GM19463 (cell line): ENCODE results near the gene TCERG1L.

ENCODE experiments used
- ATAC-seq: cut with Tn5 transposase; IDR thresholded peaks from one replicate; pipeline ENCODE4 v1.9.1; 2021; ENCODE audit warnings: mild to moderate bottlenecking, moderate library complexity; ENCODE audit not compliant: unreplicated experiment

TCERG1L gene

DNA sequence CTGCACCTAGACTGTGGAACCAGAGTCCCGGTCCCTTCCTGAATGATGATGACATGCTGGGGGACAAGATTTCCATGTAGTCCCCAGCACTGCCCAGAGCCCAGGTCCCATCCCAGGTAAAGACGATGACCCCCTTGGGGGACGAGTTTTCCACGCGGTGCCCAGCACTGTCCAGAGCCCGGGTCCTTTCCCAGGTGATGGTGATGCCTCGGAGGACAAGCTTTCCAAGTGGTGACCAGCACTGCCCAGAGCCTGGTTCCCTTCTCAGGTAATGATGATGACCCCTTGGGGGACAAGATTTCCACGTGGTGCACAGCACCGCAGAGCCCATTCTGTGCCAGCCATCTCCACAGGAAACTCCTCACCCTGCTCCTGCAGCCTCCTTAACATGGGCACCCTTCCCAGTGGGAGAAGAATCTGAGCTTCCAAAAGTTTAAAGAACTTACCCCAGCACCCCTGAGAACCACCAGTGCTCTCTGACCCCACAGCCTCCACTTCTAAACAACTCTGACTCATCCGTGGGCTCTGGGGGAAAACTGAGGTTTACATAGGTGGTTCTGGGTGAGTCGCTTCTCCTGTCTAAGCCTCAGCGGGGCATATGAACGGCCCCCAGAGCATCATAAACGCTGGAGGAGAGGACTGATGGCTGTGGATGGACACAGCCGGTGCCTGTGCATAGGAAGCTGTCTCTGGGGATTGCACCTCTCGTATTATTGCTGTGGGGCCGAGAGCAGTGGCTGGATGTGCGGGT is 233.2 kb downstream of the TCERG1L start:
- ATAC-seq, result no peak

DNA sequence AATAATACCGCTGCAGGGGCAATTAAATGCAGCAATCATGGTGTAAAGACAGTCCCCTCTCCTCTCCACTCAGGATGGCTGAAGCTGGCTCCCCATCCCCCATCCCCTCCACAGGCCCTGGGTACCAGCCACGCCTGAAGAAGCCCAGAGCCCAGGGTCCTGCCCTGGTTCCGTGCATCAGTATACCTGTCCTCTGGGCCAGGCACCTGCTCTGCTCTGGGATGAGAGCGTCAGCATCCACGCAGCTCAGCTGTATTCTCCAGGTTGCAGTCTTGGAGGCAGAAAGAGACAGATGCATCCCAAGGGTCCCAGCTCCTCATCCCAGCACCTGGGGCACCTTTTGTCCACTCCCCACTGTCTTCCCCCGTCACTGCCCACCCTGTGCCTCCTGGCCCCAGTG is 233.8 kb downstream of the TCERG1L start:
- no peak for ATAC-seq

DNA sequence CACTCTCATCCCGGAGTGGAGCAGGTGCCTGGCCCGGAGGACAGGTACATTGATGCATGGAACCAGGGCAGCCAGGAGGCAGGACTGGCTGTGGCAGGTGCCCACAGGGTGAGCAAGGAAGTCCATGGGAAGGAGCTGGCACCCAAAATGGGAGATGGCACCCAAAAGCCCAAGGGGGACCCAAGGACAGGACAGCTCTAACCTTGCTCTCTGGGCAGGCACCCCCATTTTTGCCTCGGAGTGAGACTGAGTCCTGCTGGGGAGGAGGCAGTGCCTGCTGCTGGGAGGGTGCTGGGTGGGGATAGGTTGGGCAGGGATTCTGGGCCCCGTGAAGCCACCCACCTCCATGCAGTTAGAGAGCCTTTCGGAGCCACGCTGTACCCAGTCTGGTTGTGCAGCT is 234.5 kb downstream of the TCERG1L start:
- ATAC-seq, result no peak

DNA sequence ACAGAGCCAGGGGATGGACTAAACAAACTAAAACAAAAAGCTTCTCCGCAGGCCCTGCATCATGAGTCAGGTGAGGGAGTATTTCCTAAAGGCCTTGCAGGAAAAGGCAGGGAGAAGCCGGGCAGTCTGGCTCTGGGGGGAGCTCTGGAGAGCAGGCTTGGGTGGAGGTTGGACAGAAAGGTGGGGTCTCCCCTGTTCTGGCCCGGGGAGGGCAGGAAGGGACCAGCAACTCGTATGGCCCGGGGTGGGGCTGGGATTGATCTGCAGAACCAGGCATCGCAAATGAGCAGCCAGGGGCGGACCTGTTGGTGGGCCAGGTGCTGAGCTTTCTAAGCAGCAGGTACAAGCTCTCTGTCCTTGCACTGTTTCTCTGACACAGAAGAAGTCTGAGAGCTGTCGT is 235.2 kb downstream of the TCERG1L start:
- no peak for ATAC-seq

DNA sequence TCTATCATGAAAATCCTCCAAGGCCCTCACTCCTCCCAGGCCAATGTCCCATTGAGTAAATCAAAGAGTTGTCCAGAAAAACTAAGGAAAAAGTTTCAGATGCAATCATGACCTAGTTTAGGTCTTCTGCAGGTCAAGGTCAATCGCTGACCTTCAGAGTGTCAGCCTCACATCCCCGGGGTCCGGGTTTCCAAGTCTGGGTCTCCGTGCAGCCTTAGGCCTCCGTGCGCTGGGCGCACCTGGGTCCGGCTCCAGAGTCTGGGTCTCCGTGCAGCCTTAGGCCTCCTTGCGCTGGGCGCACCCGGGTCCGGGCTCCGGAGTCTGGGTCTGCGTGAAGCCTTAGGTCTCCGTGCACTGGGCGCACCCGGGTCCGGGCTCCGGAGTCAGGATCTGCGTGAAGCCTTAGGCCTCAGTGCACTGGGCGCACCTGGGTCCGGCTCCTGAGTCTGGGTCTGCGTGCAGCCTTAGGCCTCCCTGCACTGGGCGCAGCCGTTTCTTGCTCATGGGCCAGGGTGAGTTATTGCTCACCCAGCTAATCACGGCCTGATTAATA is 236.2 kb downstream of the TCERG1L start:
- ATAC-seq, result no peak

DNA sequence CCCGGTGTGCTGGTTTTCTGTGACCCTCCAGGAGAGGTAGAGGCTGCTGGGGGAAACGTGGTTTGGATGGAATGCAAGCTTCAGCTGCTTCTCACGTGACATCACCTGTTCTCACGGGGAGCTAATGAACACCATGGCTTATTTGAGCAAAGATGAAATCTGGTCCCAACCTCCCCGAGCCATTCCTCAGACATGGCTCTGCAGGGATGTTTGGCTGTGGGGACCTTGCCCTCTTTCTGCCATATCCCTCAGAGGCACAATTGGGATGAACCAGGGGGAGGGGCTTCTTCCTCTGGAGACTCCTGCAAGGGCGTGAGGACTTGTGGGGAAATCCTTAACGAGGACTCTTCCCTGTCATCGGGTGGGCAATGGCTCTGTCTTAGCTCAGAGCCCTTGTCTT is 236.8 kb downstream of the TCERG1L start:
- ATAC-seq, result no peak

DNA sequence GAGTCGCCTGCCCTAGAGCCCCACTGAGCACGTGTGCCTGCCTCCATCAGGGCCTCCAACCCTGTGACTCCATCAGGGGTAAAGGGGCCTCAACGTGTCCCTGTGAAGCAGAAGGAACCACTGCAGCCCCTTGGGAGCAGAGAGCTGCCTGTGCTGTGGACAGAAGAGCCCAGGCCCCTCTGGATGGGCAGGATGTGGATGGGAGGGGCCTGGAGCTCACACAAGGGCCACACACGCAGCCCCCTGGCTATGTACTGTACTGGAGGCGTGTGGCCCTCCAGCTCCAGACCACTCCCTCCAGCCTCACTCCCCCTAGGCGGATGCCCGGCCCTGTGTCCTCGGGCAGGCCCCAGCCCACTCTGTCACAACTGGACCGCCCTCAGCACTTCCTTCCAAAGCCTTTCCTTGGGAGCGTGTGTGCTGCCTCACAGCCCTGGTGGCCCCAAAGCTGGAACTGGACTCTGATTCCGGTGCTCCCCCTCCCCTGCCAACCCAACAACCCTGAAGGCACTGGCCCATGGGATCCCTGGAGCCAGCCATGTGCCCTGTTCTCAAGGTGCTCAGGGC is 238.0 kb downstream of the TCERG1L start:
- ATAC-seq, result no peak

DNA sequence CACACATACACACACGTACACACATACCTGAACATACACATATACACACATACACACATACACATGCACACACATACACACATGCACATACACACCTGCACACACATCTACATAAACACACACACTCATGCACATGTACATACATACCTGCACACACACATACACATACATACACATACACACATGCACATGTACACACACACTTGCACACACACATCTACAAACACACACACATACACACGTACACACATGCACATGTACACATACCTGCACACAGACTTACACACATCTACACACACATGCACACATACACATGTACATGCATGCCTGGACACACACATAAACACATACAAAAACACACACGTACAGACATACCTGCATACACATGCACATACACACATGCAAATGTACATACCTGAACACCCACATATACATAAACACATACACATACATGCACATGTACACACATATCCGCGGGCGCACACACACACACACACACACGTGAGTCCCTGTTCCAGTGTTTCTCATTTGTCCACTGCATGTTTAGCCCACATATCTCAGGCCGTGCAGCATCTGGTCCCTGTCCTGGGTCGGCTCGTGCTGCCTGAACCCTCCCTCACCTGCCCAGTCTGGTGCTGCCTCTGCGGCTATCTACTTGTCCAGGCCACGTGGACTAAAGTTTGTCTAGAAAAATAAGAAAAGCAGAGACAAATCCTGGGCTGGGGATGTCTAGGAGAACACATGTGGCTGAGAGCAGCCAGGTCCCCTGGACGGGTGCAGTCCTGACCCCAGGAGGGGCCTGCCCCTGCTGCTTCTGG is 238.7 kb downstream of the TCERG1L start:
- ATAC-seq, result no peak

DNA sequence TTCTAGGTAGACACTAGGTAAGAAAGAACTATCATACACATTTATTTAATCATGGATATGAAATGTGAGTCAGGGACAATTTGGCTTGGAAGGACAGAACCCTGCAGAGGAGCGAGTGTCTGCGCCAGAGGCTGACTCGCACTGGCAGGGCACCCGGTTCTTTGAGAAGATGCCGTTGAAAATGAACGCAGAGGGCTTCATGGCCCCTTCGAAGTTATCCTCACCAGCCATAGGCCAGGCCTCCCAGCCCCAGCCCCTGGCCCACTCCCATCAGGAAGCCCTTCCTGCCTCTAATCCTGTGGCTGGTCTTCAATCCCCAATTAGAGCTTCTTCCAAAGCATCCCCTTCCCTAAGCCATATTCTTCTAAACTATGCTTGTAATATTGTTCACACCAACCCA is 239.8 kb downstream of the TCERG1L start:
- ATAC-seq, result no peak

DNA sequence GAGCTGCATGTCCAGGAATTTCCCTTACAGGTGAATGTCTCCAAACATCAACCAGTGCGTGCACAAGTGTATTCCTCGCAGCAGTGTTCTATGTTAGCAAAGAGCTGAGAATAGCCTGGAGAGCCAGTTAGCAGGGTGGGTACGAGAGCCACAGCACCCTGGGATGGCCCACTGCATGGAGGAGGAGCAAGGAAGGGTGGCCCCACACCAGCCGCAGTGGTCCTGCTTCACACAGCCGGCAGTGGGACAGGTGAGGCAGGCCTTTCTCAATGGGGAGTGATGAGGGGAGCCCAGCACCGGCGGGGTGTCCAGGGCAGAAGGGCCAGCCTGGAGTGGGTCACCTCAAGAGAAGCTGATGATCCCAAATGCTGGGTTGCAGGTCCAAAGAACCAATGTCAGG is 240.7 kb downstream of the TCERG1L start:
- ATAC-seq, result no peak

DNA sequence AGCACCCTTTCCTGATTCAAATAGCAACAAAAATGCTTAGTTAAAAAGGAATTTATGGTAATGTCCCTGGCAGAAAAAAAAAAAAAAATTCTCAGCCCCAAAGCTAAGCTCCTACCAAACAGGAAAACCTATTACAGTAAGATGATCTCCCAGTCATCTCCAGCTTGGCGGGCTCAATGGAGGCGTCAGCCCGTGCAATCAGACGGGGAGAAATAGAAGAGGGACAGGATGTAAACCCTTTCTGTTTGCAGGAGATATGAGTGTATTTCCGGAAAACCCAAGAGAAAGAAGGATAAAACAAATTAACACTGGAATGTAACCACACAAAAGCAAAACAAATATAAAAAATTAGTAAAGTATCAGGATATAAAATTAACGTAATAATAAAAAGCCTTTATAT is 242.8 kb downstream of the TCERG1L start:
- no peak for ATAC-seq

DNA sequence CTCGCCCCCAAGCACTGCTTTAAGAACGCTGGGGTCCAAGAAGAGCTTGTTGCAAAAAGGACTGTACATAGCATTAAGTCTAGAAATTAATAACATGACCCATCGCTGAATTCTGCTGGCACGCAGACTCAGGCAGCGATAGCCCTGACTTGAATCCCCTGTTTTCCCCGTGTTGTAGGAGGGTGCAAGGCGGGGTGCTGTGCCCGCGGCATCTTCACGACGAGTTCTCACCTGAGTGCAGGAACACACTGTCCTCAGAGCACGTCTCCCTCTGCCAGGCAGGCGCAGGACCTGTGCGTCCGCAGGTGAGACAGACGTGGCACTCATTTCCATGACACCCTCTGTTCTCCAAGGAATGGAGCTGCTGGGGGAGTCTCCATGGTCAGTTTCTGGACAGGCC is 243.2 kb downstream of the TCERG1L start:
- no peak for ATAC-seq

DNA sequence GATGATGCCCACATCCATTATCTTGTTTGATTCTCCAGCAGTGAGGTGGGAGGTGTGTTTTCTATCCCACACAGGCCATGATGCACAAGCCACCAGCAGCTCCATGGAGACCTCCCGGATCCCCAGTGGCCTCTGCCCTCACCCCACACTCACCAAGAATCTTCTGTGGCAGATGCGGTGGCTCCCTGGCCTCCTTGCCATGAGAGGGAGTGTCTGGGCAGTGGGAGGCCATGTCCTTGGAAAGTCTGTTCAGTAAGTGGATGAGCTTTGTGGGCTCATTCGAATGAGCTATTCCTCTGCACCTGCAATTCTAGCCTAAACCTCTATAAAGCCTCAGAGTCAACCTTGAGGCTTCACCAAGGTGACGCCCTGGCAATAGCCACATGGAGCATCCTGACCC is 243.8 kb downstream of the TCERG1L start:
- ATAC-seq, result no peak

DNA sequence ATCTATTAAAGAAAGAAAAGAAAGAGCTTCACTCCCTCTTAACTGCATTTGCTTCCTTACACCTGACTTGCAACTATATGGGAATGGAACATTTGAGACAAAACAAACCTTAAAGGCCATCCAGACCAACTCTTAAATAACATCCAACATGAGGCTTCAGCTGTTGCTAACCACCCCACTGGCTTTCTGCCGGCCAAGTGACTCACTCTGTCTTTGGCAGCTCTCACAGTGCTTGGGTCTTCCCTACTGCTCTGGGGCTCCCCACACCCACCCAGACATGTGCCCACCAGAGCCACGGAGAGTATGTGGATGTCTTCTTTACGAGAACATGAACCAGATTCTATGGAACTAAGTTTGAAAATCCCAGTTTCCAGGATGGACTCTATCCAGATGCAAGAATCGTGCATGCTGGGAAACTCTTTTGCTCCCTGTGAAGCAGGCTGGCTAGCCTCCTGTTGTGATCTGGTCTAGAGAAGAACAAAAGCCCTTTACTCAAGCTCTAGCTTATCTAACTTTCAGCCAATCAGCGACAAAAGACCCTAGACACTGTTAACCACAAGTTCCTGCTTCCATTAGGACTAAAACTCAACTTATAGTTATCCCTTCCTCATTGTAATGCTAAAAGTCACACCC is 245.7 kb downstream of the TCERG1L start:
- ATAC-seq, result no peak

DNA sequence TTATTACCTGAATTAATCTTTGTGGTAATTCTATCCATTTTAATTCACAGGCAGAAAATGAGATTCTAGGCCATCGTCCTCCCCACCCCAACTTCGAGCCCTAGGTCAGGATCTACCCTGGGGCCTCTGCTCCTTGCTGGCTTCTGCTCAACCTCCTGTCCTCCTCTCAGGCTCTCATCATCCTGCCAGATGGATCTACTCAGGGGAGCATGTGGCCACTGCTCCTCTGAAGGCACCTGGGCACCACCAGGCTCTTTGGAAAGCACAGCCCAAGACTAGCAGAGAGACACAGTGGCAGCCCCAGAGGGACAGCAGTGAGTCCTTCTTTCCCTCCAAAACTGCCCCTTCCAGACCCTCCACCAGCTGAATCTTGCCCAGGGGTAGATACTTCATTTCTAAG is 248.2 kb downstream of the TCERG1L start:
- ATAC-seq, result no peak

DNA sequence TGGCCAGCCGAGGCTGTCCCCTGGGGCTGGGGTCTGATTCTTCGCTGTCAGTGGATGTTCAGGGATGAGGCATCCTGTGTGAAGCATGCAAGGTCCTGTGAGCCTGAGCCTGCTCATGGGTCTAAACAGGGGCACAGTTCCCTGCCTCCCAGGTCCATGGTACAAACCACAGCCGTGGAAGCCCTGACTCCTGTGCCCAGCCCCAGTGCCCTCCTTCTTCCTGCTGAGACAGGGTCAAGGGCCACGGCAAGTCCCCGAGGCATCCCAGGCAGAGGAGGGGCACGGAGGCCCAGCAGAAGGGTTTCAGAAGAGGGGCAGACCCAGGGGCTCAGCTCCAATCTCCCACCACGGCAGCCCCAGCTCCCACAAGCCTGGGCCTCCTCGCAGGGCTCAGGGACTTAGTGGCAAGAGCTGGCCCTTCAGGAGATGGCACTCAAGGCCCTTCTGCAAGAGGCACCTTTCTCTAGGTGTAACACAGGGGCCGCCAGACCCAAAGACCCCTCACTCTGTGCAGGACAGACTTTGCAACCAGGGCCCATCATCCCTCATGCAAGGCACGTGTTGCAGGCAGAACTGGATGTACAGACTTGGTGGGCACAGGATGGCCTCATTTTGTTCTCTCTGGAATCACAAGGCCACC is 248.8 kb downstream of the TCERG1L start:
- ATAC-seq, result no peak

DNA sequence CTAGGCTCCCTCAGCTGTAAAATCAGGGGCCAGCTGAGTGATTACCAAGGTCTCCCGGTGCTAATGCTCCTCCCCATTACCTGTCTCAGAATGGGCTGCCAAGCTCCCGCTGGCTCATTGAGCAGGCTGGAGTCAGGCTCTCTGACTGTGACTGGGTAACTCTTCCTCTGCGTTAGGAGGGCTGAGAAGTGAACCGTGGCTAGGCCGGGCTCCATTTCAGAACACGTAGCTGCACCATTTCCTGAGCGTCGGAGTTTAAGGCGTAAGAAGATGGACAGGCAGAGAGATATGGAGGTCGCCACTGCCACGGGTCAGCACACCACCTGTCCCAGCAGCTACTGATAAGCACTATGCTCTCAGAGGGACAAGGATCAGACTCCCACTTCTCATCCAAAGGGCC is 250.3 kb downstream of the TCERG1L start:
- ATAC-seq, result no peak

DNA sequence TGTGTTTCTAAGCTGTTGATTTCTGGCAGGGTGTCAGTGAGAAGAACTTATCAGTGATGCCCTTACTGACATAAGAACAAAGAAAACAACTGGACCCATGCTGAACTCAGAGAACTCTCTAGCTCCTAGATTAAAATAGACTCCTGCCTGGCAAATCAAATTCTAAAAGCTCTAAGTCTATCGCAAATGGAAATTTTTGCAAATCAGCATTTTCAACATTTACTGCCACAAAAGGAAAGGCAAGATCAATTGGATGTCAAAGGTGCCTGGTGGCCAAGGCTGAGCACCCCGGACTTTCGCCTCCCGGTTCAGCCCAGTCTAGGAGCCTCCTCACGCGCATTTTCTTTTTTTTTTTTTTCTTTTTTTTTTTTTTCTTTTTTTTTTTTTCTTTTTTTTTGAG is 251.6 kb downstream of the TCERG1L start:
- ATAC-seq, result no peak

DNA sequence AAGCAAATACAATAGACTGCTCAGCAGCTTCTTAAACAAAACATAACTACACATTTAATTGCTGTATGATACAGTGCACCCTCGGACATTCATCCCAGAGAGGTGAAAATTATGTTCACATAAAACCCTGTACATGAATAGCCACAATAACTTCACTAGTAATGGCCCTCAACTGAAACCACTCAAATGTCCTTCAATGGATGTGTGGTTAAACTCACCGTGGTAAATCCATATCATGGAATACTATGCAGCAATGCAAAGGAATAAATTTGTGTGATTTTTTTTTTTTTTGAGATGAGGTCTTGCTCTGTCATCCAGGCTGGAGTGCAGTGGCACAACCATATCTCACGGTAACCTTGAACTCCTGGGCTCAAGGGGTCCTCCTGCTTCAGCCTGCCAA is 252.7 kb downstream of the TCERG1L start:
- no peak for ATAC-seq

DNA sequence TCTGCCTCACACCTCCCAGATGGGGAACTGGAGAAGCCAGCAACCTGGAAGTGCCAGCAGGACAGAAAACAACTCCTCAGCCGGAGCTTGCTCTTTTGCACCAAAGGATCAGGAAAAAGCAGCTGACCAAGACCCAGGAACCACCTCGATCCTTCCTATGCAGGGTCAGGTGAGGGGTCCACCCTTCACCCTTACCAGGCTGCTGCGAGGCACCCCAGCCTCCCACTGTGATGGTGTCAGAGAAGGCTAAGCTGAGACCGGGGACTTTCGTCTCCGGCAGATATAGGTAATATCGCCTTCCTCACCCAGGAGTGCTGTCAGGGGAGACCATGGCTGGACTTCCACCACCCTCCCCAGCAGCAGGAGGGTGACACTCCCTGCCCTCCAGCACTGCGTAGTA is 254.7 kb downstream of the TCERG1L start:
- ATAC-seq, result no peak

DNA sequence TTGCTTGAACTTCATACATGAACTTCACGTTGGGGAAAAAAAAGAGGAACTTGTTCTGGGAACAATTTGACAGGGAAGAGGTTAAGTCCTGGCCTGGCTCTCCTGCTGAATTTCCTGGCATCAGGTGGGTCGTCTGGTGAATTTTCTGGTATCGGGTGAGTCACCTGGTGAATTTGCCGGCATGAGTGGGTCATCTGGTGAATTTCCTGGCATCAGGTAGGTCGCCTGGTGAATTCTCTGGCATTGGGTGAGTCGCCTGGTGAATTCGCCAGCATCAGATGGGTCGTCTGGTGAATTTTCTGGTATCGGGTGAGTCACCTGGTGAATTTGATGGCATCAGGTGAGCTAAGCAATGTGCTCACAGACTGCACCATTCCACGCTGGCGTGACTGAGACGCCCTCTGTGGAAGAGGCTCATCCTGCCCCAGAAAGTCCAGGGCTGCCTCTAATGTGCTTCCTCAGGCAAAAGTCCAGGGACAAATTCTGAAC is 255.4 kb downstream of the TCERG1L start:
- no peak for ATAC-seq
